ENCODE data around the gene C11orf24. TPM values are rescaled to one million over a fixed set of nuclear protein-coding genes. Genes with fewer than 3 reads are reported as not detected.
"Not testable (repeated sequence)": the region's sequence is repeated elsewhere in the genome, so short reads cannot be mapped to it uniquely, and the experiment has no call there.

The C11orf24 gene
- total RNA-seq, 4 donors from 2014 or later, result 15.1 to 48.7 (median 26.0) TPM

- no peak for ATAC-seq
- H3K27ac ChIP-seq, result no peak overlapping the region
- H3K36me3 ChIP-seq, result no peaks in the 10 kb centered on the region
- H3K4me1 ChIP-seq, result peaks cover 0 to 6% (median 0%) of the 10 kb centered on the region in 3 donors
- no peak overlapping the region for H3K4me3 ChIP-seq
- WGBS, 2 donors (ENCODE audit: low coverage in 1 of 2), result 80 to 100% methylated on average over 1 of the region's 2 CpGs
- H3K9me3 ChIP-seq, result no peaks in the 10 kb centered on the region
- TF ChIP-seq CTCF (IDR thresholded peaks at IDR 0.05) (no peak), POLR2AphosphoS5 (IDR thresholded peaks at IDR 0.05) (no peak), POLR2A (IDR thresholded peaks at IDR 0.05) (no peak), EP300 (IDR thresholded peaks at IDR 0.05) (no peak)
- no peaks in the 10 kb centered on the region for H3K27me3 ChIP-seq
Observed at GRCh38 chr11:68303083-68303482, 31.3 kb upstream of the C11orf24 start.

- TF ChIP-seq POLR2AphosphoS5 (IDR thresholded peaks at IDR 0.05) (no peak), POLR2A (IDR thresholded peaks at IDR 0.05) (no peak), CTCF (IDR thresholded peaks at IDR 0.05) (no peak), EP300 (IDR thresholded peaks at IDR 0.05) (no peak)
- no peaks in the 10 kb centered on the region for H3K36me3 ChIP-seq
- H3K9me3 ChIP-seq, result no peaks in the 10 kb centered on the region
- no peak overlapping the region for H3K27ac ChIP-seq
- 71 to 76% methylated on average over 2 to 4 of the region's 7 CpGs for WGBS, 2 donors (ENCODE audit: low coverage in 1 of 2)
- ATAC-seq, result no peak
- peaks cover 0 to 10% (median 0%) of the 10 kb centered on the region in 3 donors for H3K4me1 ChIP-seq
- H3K27me3 ChIP-seq, result no peaks in the 10 kb centered on the region
- H3K4me3 ChIP-seq, result no peak overlapping the region
Observed at GRCh38 chr11:68302670-68303069, 30.9 kb upstream of the C11orf24 start.

GRCh38 chr11:68302256-68302655, 30.5 kb upstream of the C11orf24 start:
- Histone ChIP-seq H3K36me3 (no peaks in the 10 kb centered on the region), H3K27me3 (no peaks in the 10 kb centered on the region), H3K9me3 (no peaks in the 10 kb centered on the region), H3K27ac (no peak overlapping the region), H3K4me1 (peaks cover 0 to 14% (median 2%) of the 10 kb centered on the region in 3 donors), H3K4me3 (no peak overlapping the region)
- no peak for TF ChIP-seq POLR2AphosphoS5 (IDR thresholded peaks at IDR 0.05)
- ATAC-seq, result no peak
- WGBS, 2 donors (ENCODE audit: low coverage in 1 of 2), result 83 to 100% methylated on average over 1 to 5 of the region's 5 CpGs

- no peak for ATAC-seq
- H3K4me1 ChIP-seq, result peaks cover 0 to 17% (median 2%) of the 10 kb centered on the region in 3 donors
- 94% methylated on average over 2 of the region's 12 CpGs; no CpG with 5 or more reads in 1 of the 2 donors for WGBS, 2 donors (ENCODE audit: low coverage in 1 of 2)
- no peaks in the 10 kb centered on the region for H3K36me3 ChIP-seq
- no peak overlapping the region for H3K4me3 ChIP-seq
- no peaks in the 10 kb centered on the region for H3K27me3 ChIP-seq
- no peak overlapping the region for H3K27ac ChIP-seq
- TF ChIP-seq EP300 (IDR thresholded peaks at IDR 0.05) (no peak), CTCF (IDR thresholded peaks at IDR 0.05) (no peak), POLR2AphosphoS5 (IDR thresholded peaks at IDR 0.05) (no peak), POLR2A (IDR thresholded peaks at IDR 0.05) (no peak)
- no peaks in the 10 kb centered on the region for H3K9me3 ChIP-seq
Observed at GRCh38 chr11:68300076-68300830, 28.5 kb upstream of the C11orf24 start.

- not testable (repeated sequence) for H3K36me3 ChIP-seq, H3K4me3 ChIP-seq, H3K27ac ChIP-seq, ATAC-seq, H3K9me3 ChIP-seq, H3K27me3 ChIP-seq
- peaks cover 0 to 17% (median 2%) of the 10 kb centered on the region in 3 donors for H3K4me1 ChIP-seq
- 83% methylated on average over 6 of the region's 9 CpGs; no CpG with 5 or more reads in 1 of the 2 donors for WGBS, 2 donors (ENCODE audit: low coverage in 1 of 2)
Observed at GRCh38 chr11:68299517-68299879, 27.7 kb upstream of the C11orf24 start.
